OCI-LY1 (cell line): ENCODE data around the gene CACNA2D3.

Experiments
- H2AFZ ChIP-seq: fragments of 200-600 bp; sonication (generic), shearing (Covaris generic); 2 replicates; pipeline ENCODE4 v1.6.0; 2014; ENCODE audit warnings: antibody characterized with exemption, mild to moderate bottlenecking, low read length
- H3F3A ChIP-seq: fragments of 200-600 bp; sonication (generic), shearing (Covaris generic); 2 replicates; pipeline ENCODE4 v1.6.0; 2014; ENCODE audit warnings: mild to moderate bottlenecking, antibody characterized with exemption, low read length, moderate library complexity; ENCODE audit not compliant: insufficient read depth
- H3K27ac ChIP-seq: fragments of 200-600 bp; sonication (generic); 2 replicates; pipeline ENCODE4 v1.5.1; 2014; ENCODE audit warnings: low read length, mixed run types, mild to moderate bottlenecking, low read depth; ENCODE audit not compliant: poor library complexity, severe bottlenecking
- H3K27me3 ChIP-seq: fragments of 200-600 bp; sonication (generic); 2 replicates; pipeline ENCODE4 v1.6.0; 2014; ENCODE audit warnings: antibody characterized with exemption, mild to moderate bottlenecking, low read length, moderate library complexity; ENCODE audit not compliant: insufficient read depth
- H3K36me3 ChIP-seq: fragments of 200-600 bp; sonication (generic); 2 replicates; pipeline ENCODE4 v1.6.1; 2014; ENCODE audit warnings: mild to moderate bottlenecking, antibody characterized with exemption, low read length, moderate library complexity, mixed read lengths; ENCODE audit not compliant: insufficient read depth
- H3K4me1 ChIP-seq: fragments of 200-600 bp; sonication (generic); 2 replicates; pipeline ENCODE4 v1.5.1; 2014; ENCODE audit warnings: mild to moderate bottlenecking, low read length, moderate library complexity; ENCODE audit not compliant: insufficient read depth, severe bottlenecking
- H3K4me2 ChIP-seq: fragments of 200-600 bp; sonication (generic), shearing (Covaris generic); 2 replicates; pipeline ENCODE4 v1.6.1; 2014; ENCODE audit warnings: low read length
- H3K4me3 ChIP-seq: fragments of 200-600 bp; sonication (generic); 2 replicates; pipeline ENCODE4 v1.5.1; 2014; ENCODE audit warnings: low read length, low read depth, mild to moderate bottlenecking, mixed read lengths; ENCODE audit not compliant: poor library complexity, severe bottlenecking
- H3K79me2 ChIP-seq: fragments of 200-600 bp; shearing (Covaris generic); 2 replicates; pipeline ENCODE4 v1.6.1; 2016; ENCODE audit warnings: mixed run types, low read length, mixed read lengths; ENCODE audit not compliant: insufficient read depth
- H3K9ac ChIP-seq: fragments of 200-600 bp; sonication (generic), shearing (Covaris generic); 2 replicates; pipeline ENCODE4 v1.6.1; 2014; ENCODE audit warnings: mild to moderate bottlenecking, low read length, mixed read lengths
- H3K9me2 ChIP-seq: fragments of 200-600 bp; sonication (generic), shearing (Covaris generic); 2 replicates; pipeline ENCODE4 v1.6.1; 2014; ENCODE audit warnings: low read depth, mild to moderate bottlenecking, low read length, mixed read lengths
- H3K9me3 ChIP-seq: fragments of 200-600 bp; shearing (Covaris generic); 2 replicates; pipeline ENCODE4 v1.6.1; 2014; ENCODE audit warnings: low read length, mixed read lengths
- H4K20me1 ChIP-seq: fragments of 200-600 bp; sonication (generic), shearing (Covaris generic); 2 replicates; pipeline ENCODE4 v1.6.0; 2016; ENCODE audit warnings: mild to moderate bottlenecking, low read length; ENCODE audit not compliant: insufficient read depth
- CTCF ChIP-seq: fragments of 200-600 bp; sonication (generic), shearing (Covaris generic); IDR thresholded peaks from 2 replicates; pipeline ENCODE4 v1.5.1; 2017; ENCODE audit warnings: mild to moderate bottlenecking, antibody characterized with exemption, low read length, moderate library complexity, mixed read lengths
- EZH2 ChIP-seq: fragments of 200-600 bp; sonication (generic), shearing (Covaris generic); IDR thresholded peaks from 2 replicates; pipeline ENCODE4 v1.8.0; 2017; ENCODE audit warnings: borderline replicate concordance, mixed run types, mild to moderate bottlenecking, antibody characterized with exemption, low read length, moderate library complexity, mixed read lengths

Gene CACNA2D3

DNA sequence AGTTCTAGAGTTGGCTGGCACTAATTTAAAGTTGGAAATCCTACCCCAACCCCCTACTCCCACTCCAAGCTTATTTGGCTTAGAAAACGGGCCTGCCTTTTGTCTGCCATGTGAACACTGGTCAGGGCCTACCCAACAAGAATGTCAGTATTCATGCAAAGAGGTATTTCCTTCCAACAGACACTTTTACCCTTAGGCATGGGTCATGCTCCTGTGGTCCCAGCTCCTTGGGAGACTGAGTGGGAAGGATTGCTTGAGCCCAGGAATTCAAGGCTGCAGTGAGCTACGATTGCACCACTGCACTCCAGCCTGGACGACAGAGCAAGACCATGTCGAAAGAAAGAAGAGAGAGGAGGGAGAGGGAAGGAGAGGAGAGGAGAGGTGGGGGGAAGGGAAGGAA lies 943.0 kb downstream of the CACNA2D3 start:
- no peak overlapping the region for H2AFZ ChIP-seq
- no peaks in the 10 kb centered on the region for H3K4me1 ChIP-seq
- no peaks in the 10 kb centered on the region for H3K9me2 ChIP-seq
- no peaks in the 10 kb centered on the region for H3K9me3 ChIP-seq
- H3K9ac ChIP-seq = no peak overlapping the region
- H3K27me3 ChIP-seq = no peaks in the 10 kb centered on the region
- no peak overlapping the region for H3K4me3 ChIP-seq
- no peaks in the 10 kb centered on the region for H3F3A ChIP-seq
- no peaks in the 10 kb centered on the region for H3K36me3 ChIP-seq
- TF ChIP-seq CTCF = no peak
- TF ChIP-seq EZH2 = no peak
- no peak overlapping the region for H3K4me2 ChIP-seq
- no peaks in the 10 kb centered on the region for H4K20me1 ChIP-seq
- no peaks in the 10 kb centered on the region for H3K79me2 ChIP-seq
- no peak overlapping the region for H3K27ac ChIP-seq

- Histone ChIP-seq H3K27ac (no peak overlapping the region), H3K9me3 (no peaks in the 10 kb centered on the region), H3K27me3 (no peaks in the 10 kb centered on the region), H3K4me1 (no peaks in the 10 kb centered on the region), H3K36me3 (no peaks in the 10 kb centered on the region), H3K9me2 (no peaks in the 10 kb centered on the region), H3F3A (no peaks in the 10 kb centered on the region), H2AFZ (no peak overlapping the region), H3K4me2 (no peak overlapping the region), H3K79me2 (no peaks in the 10 kb centered on the region), H3K9ac (no peak overlapping the region), H3K4me3 (no peak overlapping the region), H4K20me1 (no peaks in the 10 kb centered on the region)
- TF ChIP-seq CTCF (no peak), EZH2 (no peak)
Measured at GRCh38 chr3:55066551-55067047, 944.2 kb downstream of the CACNA2D3 start.

GRCh38 chr3:55069950-55070349 lies 947.6 kb downstream of the CACNA2D3 start:
- Histone ChIP-seq H3K4me1 (no peaks in the 10 kb centered on the region), H3K27ac (no peak overlapping the region), H3K27me3 (no peaks in the 10 kb centered on the region), H3K9me3 (no peaks in the 10 kb centered on the region), H3K4me3 (no peak overlapping the region), H3K79me2 (no peaks in the 10 kb centered on the region), H3K36me3 (no peaks in the 10 kb centered on the region), H2AFZ (no peak overlapping the region), H4K20me1 (no peaks in the 10 kb centered on the region), H3K9me2 (no peaks in the 10 kb centered on the region), H3K9ac (no peak overlapping the region), H3F3A (no peaks in the 10 kb centered on the region), H3K4me2 (no peak overlapping the region)
- TF ChIP-seq CTCF (no peak), EZH2 (no peak)
